GM12878 (cell line): ENCODE results near the gene ZNF417. TPM values are rescaled to one million over a fixed set of nuclear protein-coding genes. Genes with fewer than 3 reads are reported as not detected.

ENCODE experiments used
- ATAC-seq: fragments of 200-7000 bp; cut with Tn5 transposase; 3 replicates; pipeline ENCODE4 v1.9.1; 2020; ENCODE audit warnings: mild to moderate bottlenecking, moderate library complexity
- BruUV-seq: library from RNA; stranded (reverse); fragments of 400-500 nt; replicated peaks from 2 replicates; lab custom pipeline; 2021; lab: Mats Ljungman, UMichigan
- CTCF ChIA-PET: fragments of 300-600 bp; sonication (Branson Sonifier 250); formaldehyde crosslinking; extraction: SDS; loops from one replicate; lab custom pipeline; 2021; ENCODE audit warnings: inconsistent platforms; lab: Yijun Ruan, JAX
- POLR2A ChIA-PET: fragments of 350-600 bp; formaldehyde crosslinking; extraction: SDS; loops from one replicate; lab custom pipeline; 2021; ENCODE audit warnings: inconsistent platforms; lab: Charles Lee
- RAD21 ChIA-PET: fragments of 300-600 bp; sonication (Branson Sonifier 250); formaldehyde crosslinking; loops from one replicate; lab custom pipeline; 2023; ENCODE audit warnings: antibody characterized with exemption; ENCODE audit not compliant: unreplicated experiment; lab: Charles Lee
- SMC1A ChIA-PET: fragments of 300-600 bp; sonication (Branson Sonifier 250); formaldehyde crosslinking; loops from one replicate; lab custom pipeline; 2023; ENCODE audit not compliant: unreplicated experiment, uncharacterized antibody; lab: Charles Lee
- DNase-seq: peaks from one replicate; pipeline ENCODE4 v3.0.0-alpha.2; 2011; ENCODE audit warnings: low read depth, low spot score
- FAIRE-seq: peaks from 3 replicates; lab custom pipeline; 2011; peaks lifted over from hg19 to GRCh38; lab: Jason Lieb, UNC
- H2AFZ ChIP-seq: 2 replicates; pipeline ENCODE4 v1.6.0; 2011; ENCODE audit warnings: low read depth, low read length, control low read depth; ENCODE audit not compliant: control insufficient read depth
- H3K27ac ChIP-seq: 2 replicates; pipeline ENCODE4 v1.5.1; 2011; ENCODE audit warnings: control low read depth; ENCODE audit not compliant: control insufficient read depth, insufficient read depth
- H3K27me3 ChIP-seq, 2 experiments: replicated peaks in 1 of 2; 2 replicates each; pipeline versions ENCODE4 v1.6.0 to v1.6.1; 2011; ENCODE audit warnings: low read length in 1 of 2; ENCODE audit not compliant: control insufficient read depth in 2 of 2, insufficient read depth in 2 of 2
- H3K36me3 ChIP-seq, 2 experiments: 2 replicates each; pipeline ENCODE4 v1.5.1; 2011; ENCODE audit warnings: low read length in 1 of 2; ENCODE audit not compliant: control insufficient read depth in 2 of 2, insufficient read depth in 2 of 2
- H3K4me1 ChIP-seq: 2 replicates; pipeline ENCODE4 v1.6.1; 2011; ENCODE audit warnings: mild to moderate bottlenecking, low read length, moderate library complexity, mixed read lengths; ENCODE audit not compliant: control insufficient read depth, insufficient read depth
- H3K4me2 ChIP-seq: 2 replicates; pipeline ENCODE4 v1.6.0; 2011; ENCODE audit warnings: control low read depth; ENCODE audit not compliant: control insufficient read depth, insufficient read depth
- H3K4me3 ChIP-seq: fragments of 200-600 bp; sonication (generic); 2 replicates; pipeline ENCODE4 v1.5.1; 2016
- H3K79me2 ChIP-seq: 2 replicates; pipeline ENCODE4 v1.6.0; 2011; ENCODE audit warnings: low read length; ENCODE audit not compliant: control insufficient read depth, insufficient read depth
- H3K9ac ChIP-seq: 2 replicates; pipeline ENCODE4 v1.8.0; 2011; ENCODE audit warnings: low read length, control low read depth, mixed read lengths; ENCODE audit not compliant: control insufficient read depth, insufficient read depth
- H3K9me3 ChIP-seq: replicated peaks from 3 replicates; pipeline ENCODE4 v1.5.1; 2011; ENCODE audit warnings: mild to moderate bottlenecking, low read length; ENCODE audit not compliant: control insufficient read depth, insufficient read depth
- H4K20me1 ChIP-seq: 2 replicates; pipeline ENCODE4 v1.6.0; 2011; ENCODE audit not compliant: control insufficient read depth, insufficient read depth
- FOXM1 ChIP-seq: IDR thresholded peaks from 2 replicates; pipeline ENCODE4 v1.6.1; 2012; ENCODE audit warnings: low read depth, mild to moderate bottlenecking, inconsistent platforms, low read length, moderate library complexity
- GABPA ChIP-seq: IDR thresholded peaks from 2 replicates; pipeline ENCODE4 v1.6.1; 2014; ENCODE audit warnings: antibody characterized with exemption, low read depth, mild to moderate bottlenecking, inconsistent platforms
- IKZF1 ChIP-seq: fragments of 450-650 bp; conservative IDR thresholded peaks from 2 replicates; pipeline ENCODE4 v1.6.1; 2017; ENCODE audit warnings: antibody characterized with exemption, mild to moderate bottlenecking
- KLF5 ChIP-seq: fragments of 450-650 bp; IDR thresholded peaks from 2 replicates; pipeline ENCODE4 v1.6.1; 2014; ENCODE audit warnings: mild to moderate bottlenecking; ENCODE audit not compliant: partially characterized antibody
- MYB ChIP-seq: fragments of 150-350 bp; IDR thresholded peaks from 2 replicates; pipeline ENCODE4 v1.6.1; 2014; ENCODE audit warnings: mild to moderate bottlenecking, low read depth, low read length, borderline replicate concordance
- NFYB ChIP-seq: IDR thresholded peaks from 2 replicates; pipeline ENCODE4 v1.6.1; 2011; ENCODE audit warnings: low read depth, mild to moderate bottlenecking, low read length, improper control_type of control experiment, moderate library complexity; ENCODE audit not compliant: insufficient read depth
- RBBP5 ChIP-seq: fragments of 200-600 bp; sonication (generic); conservative IDR thresholded peaks from 2 replicates; pipeline ENCODE4 v1.6.1; 2016
- SIX5 ChIP-seq: IDR thresholded peaks from 2 replicates; pipeline ENCODE4 v1.6.1; 2011; ENCODE audit warnings: mild to moderate bottlenecking, low read depth, low read length, moderate library complexity; ENCODE audit not compliant: severe bottlenecking
- SP1 ChIP-seq: IDR thresholded peaks from one replicate; pipeline ENCODE4 v1.6.1; 2011; ENCODE audit warnings: low read depth, low read length
- SREBF2 ChIP-seq: IDR thresholded peaks from 2 replicates; pipeline ENCODE4 v1.6.1; 2012; ENCODE audit warnings: mild to moderate bottlenecking, low read length
- SRF ChIP-seq, 2 experiments: IDR thresholded peaks; 2 replicates each; pipeline ENCODE4 v1.6.1; 2011; ENCODE audit warnings: low read depth in 2 of 2, low read length in 2 of 2, mild to moderate bottlenecking in 1 of 2, moderate library complexity in 1 of 2
- STAT1 ChIP-seq: fragments of 450-650 bp; conservative IDR thresholded peaks from 2 replicates; pipeline ENCODE4 v1.6.1; 2014; ENCODE audit warnings: antibody characterized with exemption, mild to moderate bottlenecking
- ZNF207 ChIP-seq: fragments of 450-650 bp; IDR thresholded peaks from 2 replicates; pipeline ENCODE4 v1.6.1; 2014; ENCODE audit warnings: antibody characterized with exemption, mild to moderate bottlenecking, borderline replicate concordance
- ZNF384 ChIP-seq: IDR thresholded peaks from 2 replicates; pipeline ENCODE4 v1.6.1; 2012; ENCODE audit warnings: low read depth, mild to moderate bottlenecking, low read length, improper control_type of control experiment, borderline replicate concordance
- WGBS: methylation state at CpG from one replicate; pipeline ENCODE4 v1.1.6; 2016; ENCODE audit warnings: low lambda C conversion rate; ENCODE audit not compliant: insufficient replicate concordance, insufficient coverage; ENCODE audit errors: missing lambda C conversion rate; 5-methylcytosine and 5-hydroxymethylcytosine counted together
- in situ Hi-C: fragments of 300-500 bp; cut with MboI; formaldehyde crosslinking; loops from 9 replicates; pipeline ENCODE4 v1.14.3; 2018; ENCODE audit warnings: mixed read lengths
- intact Hi-C: fragments of 100-400 bp; cut with micrococcal nuclease; formaldehyde crosslinking; loops from one replicate; pipeline ENCODE4 v1.14.2; 2022; ENCODE audit not compliant: unreplicated experiment
- polyA plus RNA-seq, 11 experiments: library from polyadenylated mRNA; depleted of rRNA in 4 of 11; unstranded in 6 of 11; stranded (reverse) in 5 of 11; fragments of >200 nt; fragmentation: Nextera tagmentation in 4 of 11; fragmentation: Illumina TruSeq in 1 of 11; extraction: Ambion mirVana in 4 of 11; extraction: Trizol in 1 of 11; gene quantifications; 1 replicate in 1 of 11; 2 replicates in 10 of 11; pipeline versions ENCODE4 v1.2.1 to v1.2.3, GENCODE V29; 2011 to 2016; ENCODE audit warnings: inconsistent platforms in 2 of 11, missing spikeins in 2 of 11, low read depth in 1 of 11
- total RNA-seq, 4 experiments: library from RNA; depleted of rRNA in 3 of 4; stranded (reverse); fragments of >200 nt in 3 of 4; fragmentation: Illumina TruSeq in 1 of 4; extraction: Trizol in 1 of 4; gene quantifications; 2 replicates each; pipeline versions ENCODE4 v1.2.1 to v1.2.3, GENCODE V29; 2013 to 2021
- TF ChIP-seq, protein P1 (sequence below): fragments of 450-650 bp; IDR thresholded peaks from 2 replicates; pipeline ENCODE4 v1.6.1; 2016; ENCODE audit warnings: mild to moderate bottlenecking
- TF ChIP-seq, protein P2 (sequence below), 3 experiments: IDR thresholded peaks in 2 of 3; conservative IDR thresholded peaks in 1 of 3; 2 replicates each; pipeline ENCODE4 v1.5.1; 2011; ENCODE audit warnings: low read depth in 3 of 3, low read length in 3 of 3, mild to moderate bottlenecking in 3 of 3, control low read depth in 2 of 3, moderate library complexity in 2 of 3, inconsistent platforms in 1 of 3, mixed read lengths in 1 of 3; ENCODE audit not compliant: control insufficient read depth in 2 of 3, insufficient read depth in 1 of 3; ENCODE audit errors: extremely low read depth in 1 of 3
- TF ChIP-seq, protein P3 (sequence below): IDR thresholded peaks from 2 replicates; pipeline ENCODE4 v1.6.1; 2012; ENCODE audit warnings: low read length, inconsistent platforms
- TF ChIP-seq, protein P4 (sequence below): IDR thresholded peaks from 2 replicates; pipeline ENCODE4 v1.6.1; 2012; ENCODE audit warnings: low read depth, low read length, improper control_type of control experiment

Gene ZNF417
- total and polyA plus RNA-seq, 10 of the 15 experiments (the other 5 are each of a cell fraction or from before 2014, with no cell fraction given) = 1.3 to 13.6 (median 6.5) TPM

DNA sequence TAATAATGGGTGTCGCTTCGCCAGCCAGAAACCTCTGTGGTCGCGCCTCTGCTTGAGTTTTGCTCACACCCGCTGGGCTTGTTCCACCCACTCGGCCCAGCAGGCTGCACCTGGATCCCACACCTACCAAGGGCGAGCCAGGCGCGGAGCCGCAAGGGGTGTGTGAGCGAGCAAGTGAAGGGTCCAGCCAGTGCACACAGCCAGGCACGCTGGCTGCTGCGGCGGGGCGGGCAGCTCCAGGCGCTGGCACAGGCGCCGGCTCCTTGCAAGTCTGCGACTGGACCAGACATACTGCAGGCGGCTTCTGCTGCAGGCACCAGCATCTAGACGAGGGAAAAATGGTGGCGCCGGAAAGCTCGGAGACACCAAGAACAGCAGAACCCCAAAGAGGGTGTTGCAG is 32.9 kb upstream of the ZNF417 start (continued):
- no peak for TF ChIP-seq ZNF207
- TF ChIP-seq STAT1 = no peak
- no peak for TF ChIP-seq ZNF384
- TF ChIP-seq MYB = no peak
- no peak for TF ChIP-seq KLF5
- no peak for TF ChIP-seq FOXM1

DNA sequence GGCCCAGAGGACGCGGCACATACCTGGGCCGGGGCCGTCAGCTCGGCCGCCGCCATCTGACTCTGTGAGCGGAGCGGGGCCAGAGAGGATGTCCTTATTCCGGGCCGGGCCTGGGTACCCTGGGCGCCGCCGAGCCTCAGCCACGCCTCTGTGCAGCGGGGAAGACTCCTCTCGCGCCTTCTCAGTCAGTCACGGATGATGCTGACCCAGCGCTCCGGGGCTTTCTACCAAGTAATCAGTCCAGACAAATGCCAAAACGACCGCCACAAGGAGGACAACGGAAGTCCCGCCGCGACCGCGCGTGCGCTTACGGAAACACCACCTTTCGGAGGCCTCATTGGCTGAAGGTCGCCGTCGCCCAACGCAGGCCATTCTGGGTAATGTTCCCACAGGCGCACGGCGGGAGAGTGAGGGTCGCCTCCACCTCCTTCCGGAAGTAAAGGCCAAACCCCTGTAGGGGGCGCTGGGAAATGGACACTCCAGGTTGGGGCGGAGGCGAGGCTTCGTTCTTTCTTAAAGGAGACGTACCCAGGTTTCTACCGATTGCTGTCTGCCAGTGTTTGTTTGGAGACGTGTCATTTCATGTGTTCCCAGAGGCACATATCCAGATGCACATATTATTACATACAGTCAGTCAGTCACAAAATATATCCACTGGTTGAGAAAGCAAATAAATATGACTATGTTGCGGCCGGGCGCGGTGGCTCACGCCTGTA is 31.2 kb upstream of the ZNF417 start, which contains the start of gene ZNF256:
ZNF256 (minus strand) TSS at position 288 of the 716 bp plus-strand sequence; CDS start at position 56, 232 bp downstream.
- 12% methylated on average over 50 of the region's 54 CpGs for WGBS
- no TSS peak for BruUV-seq
- POLR2A ChIA-PET = no interaction called here
- peak; percentile 69 for DNase-seq
- H3K27ac ChIP-seq = peak within 1 kb of the TSS; percentile 73
- H2AFZ ChIP-seq = peak within 1 kb of the TSS; percentile 85
- H3K27me3 ChIP-seq = no peaks in the 10 kb centered on the region
- in situ Hi-C loops = no loop called here
- ATAC-seq = peak; percentile 98
- RAD21 ChIA-PET = no interaction called here
- no peaks in the 10 kb centered on the region for H3K4me1 ChIP-seq
- peak within 1 kb of the TSS; percentile 76 for H3K4me2 ChIP-seq
- intact Hi-C loops = no loop called here
- SMC1A ChIA-PET = no interaction called here
- CTCF ChIA-PET = no interaction called here
- H3K36me3 ChIP-seq = peaks cover under 1 to 2% of the 10 kb centered on the region in 2 experiments; a peak in 3 of 4 replicates
- H3K79me2 ChIP-seq = peaks cover 10% of the 10 kb centered on the region
- H4K20me1 ChIP-seq = no peaks in the 10 kb centered on the region
- H3K4me3 ChIP-seq = peak within 1 kb of the TSS; percentile 84
- H3K9ac ChIP-seq = peak within 1 kb of the TSS; percentile 84
- H3K9me3 ChIP-seq = peaks cover 25% of the 10 kb centered on the region
- peak; percentile 85 for FAIRE-seq
- TF ChIP-seq NFYB (peak; percentile 67; the same call in 1 of the 2 replicates), SREBF2 (no peak), SIX5 (peak; percentile 37), SP1 (peak; percentile 54), SRF (IDR thresholded peaks at IDR 0.05; ENCODE audit: low read depth in 2 of 2, low read length in 2 of 2) (peak; percentile 47 to 59; a peak in 2 of 4 replicates), GABPA (peak; percentile 86), RBBP5 (no peak), IKZF1 (peak; percentile 65)
- TF ChIP-seq, protein P1, sequence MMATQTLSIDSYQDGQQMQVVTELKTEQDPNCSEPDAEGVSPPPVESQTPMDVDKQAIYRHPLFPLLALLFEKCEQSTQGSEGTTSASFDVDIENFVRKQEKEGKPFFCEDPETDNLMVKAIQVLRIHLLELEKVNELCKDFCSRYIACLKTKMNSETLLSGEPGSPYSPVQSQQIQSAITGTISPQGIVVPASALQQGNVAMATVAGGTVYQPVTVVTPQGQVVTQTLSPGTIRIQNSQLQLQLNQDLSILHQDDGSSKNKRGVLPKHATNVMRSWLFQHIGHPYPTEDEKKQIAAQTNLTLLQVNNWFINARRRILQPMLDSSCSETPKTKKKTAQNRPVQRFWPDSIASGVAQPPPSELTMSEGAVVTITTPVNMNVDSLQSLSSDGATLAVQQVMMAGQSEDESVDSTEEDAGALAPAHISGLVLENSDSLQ = peak; percentile 83
- TF ChIP-seq, protein P2, sequence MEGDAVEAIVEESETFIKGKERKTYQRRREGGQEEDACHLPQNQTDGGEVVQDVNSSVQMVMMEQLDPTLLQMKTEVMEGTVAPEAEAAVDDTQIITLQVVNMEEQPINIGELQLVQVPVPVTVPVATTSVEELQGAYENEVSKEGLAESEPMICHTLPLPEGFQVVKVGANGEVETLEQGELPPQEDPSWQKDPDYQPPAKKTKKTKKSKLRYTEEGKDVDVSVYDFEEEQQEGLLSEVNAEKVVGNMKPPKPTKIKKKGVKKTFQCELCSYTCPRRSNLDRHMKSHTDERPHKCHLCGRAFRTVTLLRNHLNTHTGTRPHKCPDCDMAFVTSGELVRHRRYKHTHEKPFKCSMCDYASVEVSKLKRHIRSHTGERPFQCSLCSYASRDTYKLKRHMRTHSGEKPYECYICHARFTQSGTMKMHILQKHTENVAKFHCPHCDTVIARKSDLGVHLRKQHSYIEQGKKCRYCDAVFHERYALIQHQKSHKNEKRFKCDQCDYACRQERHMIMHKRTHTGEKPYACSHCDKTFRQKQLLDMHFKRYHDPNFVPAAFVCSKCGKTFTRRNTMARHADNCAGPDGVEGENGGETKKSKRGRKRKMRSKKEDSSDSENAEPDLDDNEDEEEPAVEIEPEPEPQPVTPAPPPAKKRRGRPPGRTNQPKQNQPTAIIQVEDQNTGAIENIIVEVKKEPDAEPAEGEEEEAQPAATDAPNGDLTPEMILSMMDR (IDR thresholded peaks at IDR 0.05 in 2 of 3, conservative IDR thresholded peaks at IDR 0.05 in 1 of 3; ENCODE audit: control insufficient read depth in 2 of 3, extremely low read depth in 1 of 3, insufficient read depth in 1 of 3, low read depth in 3 of 3, low read length in 3 of 3) = peak; percentile 50 to 62 (median 54); a peak in 5 of 6 replicates
- TF ChIP-seq, protein P3, sequence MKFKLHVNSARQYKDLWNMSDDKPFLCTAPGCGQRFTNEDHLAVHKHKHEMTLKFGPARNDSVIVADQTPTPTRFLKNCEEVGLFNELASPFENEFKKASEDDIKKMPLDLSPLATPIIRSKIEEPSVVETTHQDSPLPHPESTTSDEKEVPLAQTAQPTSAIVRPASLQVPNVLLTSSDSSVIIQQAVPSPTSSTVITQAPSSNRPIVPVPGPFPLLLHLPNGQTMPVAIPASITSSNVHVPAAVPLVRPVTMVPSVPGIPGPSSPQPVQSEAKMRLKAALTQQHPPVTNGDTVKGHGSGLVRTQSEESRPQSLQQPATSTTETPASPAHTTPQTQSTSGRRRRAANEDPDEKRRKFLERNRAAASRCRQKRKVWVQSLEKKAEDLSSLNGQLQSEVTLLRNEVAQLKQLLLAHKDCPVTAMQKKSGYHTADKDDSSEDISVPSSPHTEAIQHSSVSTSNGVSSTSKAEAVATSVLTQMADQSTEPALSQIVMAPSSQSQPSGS = no peak
- TF ChIP-seq, protein P4, sequence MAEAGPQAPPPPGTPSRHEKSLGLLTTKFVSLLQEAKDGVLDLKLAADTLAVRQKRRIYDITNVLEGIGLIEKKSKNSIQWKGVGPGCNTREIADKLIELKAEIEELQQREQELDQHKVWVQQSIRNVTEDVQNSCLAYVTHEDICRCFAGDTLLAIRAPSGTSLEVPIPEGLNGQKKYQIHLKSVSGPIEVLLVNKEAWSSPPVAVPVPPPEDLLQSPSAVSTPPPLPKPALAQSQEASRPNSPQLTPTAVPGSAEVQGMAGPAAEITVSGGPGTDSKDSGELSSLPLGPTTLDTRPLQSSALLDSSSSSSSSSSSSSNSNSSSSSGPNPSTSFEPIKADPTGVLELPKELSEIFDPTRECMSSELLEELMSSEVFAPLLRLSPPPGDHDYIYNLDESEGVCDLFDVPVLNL = 0 out of 2 replicates have a peak, but pooled peaks have one; percentile 57
